Body of pancreas (tissue), 4 donors: ENCODE data around the gene FAM131B.

Experiments used
- CTCF ChIP-seq, 7 experiments: fragments of 450-650 bp in 4 of 7; fragments of 200-600 bp in 3 of 7; sonication (generic) in 3 of 7; IDR thresholded peaks; one replicate each; pipeline ENCODE4 v1.5.1; 2016 to 2019; ENCODE audit warnings: antibody characterized with exemption in 7 of 7
- POLR2A ChIP-seq, 3 donors: fragments of 450-650 bp; IDR thresholded peaks; one replicate each; pipeline ENCODE4 v1.6.1; 2016; ENCODE audit warnings: antibody characterized with exemption in 3 of 3, mild to moderate bottlenecking in 2 of 3

DNA sequence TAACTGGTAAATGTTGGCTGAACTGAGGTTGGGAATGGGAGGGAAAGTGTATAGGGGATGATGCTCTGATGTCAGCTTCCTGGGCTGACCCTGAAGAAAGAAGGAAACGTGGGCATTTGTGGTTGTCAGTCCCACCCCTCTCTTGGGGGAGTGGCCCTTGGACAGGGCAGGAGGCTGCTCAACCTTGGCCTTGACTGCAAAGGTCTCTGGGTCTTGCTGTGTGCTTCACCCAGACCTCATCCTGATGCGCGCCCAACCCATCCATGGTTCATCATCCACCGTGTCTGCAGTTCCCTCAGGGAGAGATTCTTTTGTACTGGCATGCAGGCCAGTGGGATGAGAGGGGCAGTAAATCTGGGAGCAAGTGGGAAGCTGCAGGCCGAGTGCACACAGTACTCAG is 13.9 kb upstream of the FAM131B start:
- TF ChIP-seq CTCF (IDR thresholded peaks at IDR 0.05) = no peak
- TF ChIP-seq POLR2A (IDR thresholded peaks at IDR 0.05) = no peak
